Thyroid gland (tissue), 4 donors: ENCODE measurements around the gene ZNF79.

Experiments
- CTCF ChIP-seq, 6 experiments: fragments of 200-600 bp in 3 of 6; fragments of 450-650 bp in 3 of 6; sonication (generic) in 3 of 6; IDR thresholded peaks; one replicate each; pipeline ENCODE4 v1.5.1; 2016 to 2019; ENCODE audit warnings: antibody characterized with exemption in 6 of 6, mild to moderate bottlenecking in 2 of 6, inconsistent platforms in 1 of 6, moderate library complexity in 1 of 6
- POLR2A ChIP-seq, 2 donors: fragments of 450-650 bp; IDR thresholded peaks; one replicate each; pipeline ENCODE4 v1.6.1; 2017; ENCODE audit warnings: antibody characterized with exemption in 2 of 2, mild to moderate bottlenecking in 2 of 2, moderate library complexity in 1 of 2

- no peak for TF ChIP-seq CTCF (IDR thresholded peaks at IDR 0.05)
- no peak for TF ChIP-seq POLR2A (IDR thresholded peaks at IDR 0.05)
These were observed 33.6 kb upstream of the ZNF79 start for GRCh38 chr9:127390563-127390962.
